SH-SY5Y (cell line): Measurements from ENCODE around the gene BCOR.

Source experiments
- GATA2 ChIP-seq: IDR thresholded peaks from 2 replicates; pipeline ENCODE4 v1.6.1; 2011; ENCODE audit warnings: mild to moderate bottlenecking, low read depth, low read length
- GATA3 ChIP-seq: IDR thresholded peaks from 2 replicates; pipeline ENCODE4 v1.6.1; 2011; ENCODE audit warnings: low read depth, mild to moderate bottlenecking, low read length, moderate library complexity

- TF ChIP-seq GATA2 (no peak), GATA3 (no peak)
Observed at GRCh38 chrX:40130207-40130606, 32.4 kb upstream of the BCOR start.
